GM12892 (cell line): ENCODE measurements around the gene FAM168A.

Experiments used
- POLR2A ChIP-seq: IDR thresholded peaks from 2 replicates; pipeline ENCODE4 v1.6.1; 2011; ENCODE audit warnings: low read depth, low read length, control low read depth
- POLR2AphosphoS5 ChIP-seq: IDR thresholded peaks from 2 replicates; pipeline ENCODE4 v1.6.1; 2011; ENCODE audit warnings: low read depth, low read length, control low read depth
- TAF1 ChIP-seq: IDR thresholded peaks from 2 replicates; pipeline ENCODE4 v1.6.1; 2011; ENCODE audit warnings: low read depth, mild to moderate bottlenecking, control low read depth, low read length, borderline replicate concordance

DNA sequence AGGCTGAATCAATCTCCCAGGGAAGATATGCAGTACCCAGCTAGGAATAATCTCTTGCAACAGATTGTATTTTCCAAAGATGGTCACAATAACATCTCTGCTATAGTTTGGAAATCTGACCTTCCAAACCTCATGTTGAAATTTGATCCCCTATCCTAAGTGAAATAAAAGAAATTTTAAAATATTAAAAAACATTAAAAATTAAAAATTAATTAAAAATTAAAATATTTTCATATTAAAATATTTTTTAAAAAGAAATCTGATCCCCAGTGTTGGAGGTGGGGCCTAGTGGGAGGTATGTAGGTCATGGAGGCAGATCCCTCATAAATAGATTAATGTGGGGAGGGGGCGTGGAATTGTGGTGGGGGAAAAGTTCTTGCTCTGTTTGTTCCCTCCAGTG, 79.7 kb downstream of the FAM168A start:
- TF ChIP-seq POLR2AphosphoS5 (no peak), POLR2A (no peak), TAF1 (no peak)
